Testis (tissue), 3 donors: ENCODE data around the gene RCHY1. TPM values are rescaled to one million over a fixed set of nuclear protein-coding genes. Genes with fewer than 3 reads are reported as not detected.

Experiments
- DNase-seq: peaks from one replicate; pipeline ENCODE4 v3.0.0-alpha.2; 2019
- H3K27ac ChIP-seq, 2 donors: fragments of 200-600 bp; sonication (generic); one replicate each; pipeline ENCODE4 v1.5.1; 2019
- H3K27me3 ChIP-seq: fragments of 200-600 bp; sonication (generic); one replicate; pipeline ENCODE4 v1.5.1; 2019
- H3K36me3 ChIP-seq: fragments of 200-600 bp; sonication (generic); one replicate; pipeline ENCODE4 v1.5.1; 2017; ENCODE audit warnings: low read depth; ENCODE audit errors: missing control alignments
- H3K4me1 ChIP-seq: fragments of 200-600 bp; sonication (generic); one replicate; pipeline ENCODE4 v1.5.1; 2019
- H3K4me3 ChIP-seq, 2 donors: fragments of 200-600 bp; sonication (generic); one replicate each; pipeline ENCODE4 v1.5.1; 2017 to 2019
- H3K9me3 ChIP-seq: fragments of 200-600 bp; sonication (generic); one replicate; pipeline ENCODE4 v1.5.1; 2017
- CTCF ChIP-seq, 3 experiments: fragments of 450-650 bp in 2 of 3; fragments of 200-600 bp in 1 of 3; sonication (generic) in 1 of 3; IDR thresholded peaks; one replicate each; pipeline ENCODE4 v1.5.1; 2016 to 2019; ENCODE audit warnings: antibody characterized with exemption in 3 of 3, mild to moderate bottlenecking in 2 of 3, moderate library complexity in 1 of 3
- POLR2A ChIP-seq: fragments of 450-650 bp; IDR thresholded peaks from one replicate; pipeline ENCODE4 v1.6.1; 2017; ENCODE audit warnings: antibody characterized with exemption, mild to moderate bottlenecking, moderate library complexity
- WGBS, 2 donors: methylation state at CpG; one replicate each; pipeline ENCODE4 v1.1.5; 2018; 5-methylcytosine and 5-hydroxymethylcytosine counted together
- intact Hi-C: fragments of 100-400 bp; cut with DNase I; formaldehyde crosslinking; loops from one replicate; pipeline ENCODE4 v1.15.1; 2023; ENCODE audit warnings: low total_unique reads
- polyA plus RNA-seq: library from polyadenylated mRNA; stranded (reverse); fragments of 350-450 nt; fragmentation: Illumina TruSeq; extraction: RNeasy Lipid Tissue Mini Kit (QIAGEN cat#74804); gene quantifications from one replicate; pipeline ENCODE4 v1.2.3, GENCODE V29; 2014; ENCODE audit warnings: low read depth, low replicate concordance; ENCODE audit not compliant: insufficient read depth
- total RNA-seq, 2 donors: library from RNA; depleted of rRNA; stranded (reverse); fragments of >200 nt; gene quantifications; one replicate each; pipeline ENCODE4 v1.2.3, GENCODE V29; 2016

The RCHY1 gene
- total and polyA plus RNA-seq, 3 donors from 2014 or later = 35.5 to 49.5 (median 44.5) TPM

- H3K36me3 ChIP-seq = no peaks in the 10 kb centered on the region
- 89 to 99% methylated on average over 2 of the region's 2 CpGs for WGBS, 2 donors
- TF ChIP-seq CTCF (IDR thresholded peaks at IDR 0.05) (no peak), POLR2A (no peak)
- H3K4me3 ChIP-seq = no peak overlapping the region
- H3K4me1 ChIP-seq = no peaks in the 10 kb centered on the region
- no peak for DNase-seq
- no peaks in the 10 kb centered on the region for H3K9me3 ChIP-seq
- intact Hi-C loops = no loop called here
- H3K27me3 ChIP-seq = no peaks in the 10 kb centered on the region
- no peak overlapping the region for H3K27ac ChIP-seq
Measured at GRCh38 chr4:75502671-75503070, 11.5 kb downstream of the RCHY1 start.

GRCh38 chr4:75499900-75500299 is 14.3 kb downstream of the RCHY1 start:
- no peak for DNase-seq
- no peaks in the 10 kb centered on the region for H3K9me3 ChIP-seq
- H3K36me3 ChIP-seq = no peaks in the 10 kb centered on the region
- no peak overlapping the region for H3K4me3 ChIP-seq
- intact Hi-C loops = no loop called here
- 86 to 90% methylated on average over 2 of the region's 2 CpGs for WGBS, 2 donors
- no peak for TF ChIP-seq CTCF (IDR thresholded peaks at IDR 0.05)
- TF ChIP-seq POLR2A = no peak
- no peaks in the 10 kb centered on the region for H3K4me1 ChIP-seq
- H3K27me3 ChIP-seq = no peaks in the 10 kb centered on the region
- no peak overlapping the region for H3K27ac ChIP-seq

GRCh38 chr4:75498041-75498440 is 16.2 kb downstream of the RCHY1 start:
- Histone ChIP-seq H3K4me3 (no peak overlapping the region), H3K9me3 (no peaks in the 10 kb centered on the region), H3K4me1 (no peaks in the 10 kb centered on the region), H3K27me3 (no peaks in the 10 kb centered on the region), H3K36me3 (no peaks in the 10 kb centered on the region), H3K27ac (no peak overlapping the region)
- DNase-seq = no peak
- intact Hi-C loops = no loop called here
- TF ChIP-seq POLR2A (no peak), CTCF (IDR thresholded peaks at IDR 0.05) (no peak)
- 89 to 92% methylated on average over 2 of the region's 2 CpGs for WGBS, 2 donors

- H3K4me3 ChIP-seq = no peak overlapping the region
- TF ChIP-seq CTCF (IDR thresholded peaks at IDR 0.05) = no peak
- TF ChIP-seq POLR2A = no peak
- H3K4me1 ChIP-seq = no peaks in the 10 kb centered on the region
- no peak overlapping the region for H3K27ac ChIP-seq
- no peak for DNase-seq
- H3K9me3 ChIP-seq = no peaks in the 10 kb centered on the region
- no peaks in the 10 kb centered on the region for H3K36me3 ChIP-seq
- intact Hi-C loops = no loop called here
- H3K27me3 ChIP-seq = no peaks in the 10 kb centered on the region
- WGBS, 2 donors = 79 to 80% methylated on average over 5 of the region's 5 CpGs
Measured at GRCh38 chr4:75497133-75497532, 17.1 kb downstream of the RCHY1 start.

GRCh38 chr4:75496406-75496805 is 17.8 kb downstream of the RCHY1 start:
- intact Hi-C loops = no loop called here
- no peak overlapping the region for H3K4me3 ChIP-seq
- no peaks in the 10 kb centered on the region for H3K4me1 ChIP-seq
- DNase-seq = no peak
- H3K36me3 ChIP-seq = no peaks in the 10 kb centered on the region
- H3K27me3 ChIP-seq = no peaks in the 10 kb centered on the region
- no peaks in the 10 kb centered on the region for H3K9me3 ChIP-seq
- no peak overlapping the region for H3K27ac ChIP-seq
- 92 to 98% methylated on average over 2 of the region's 2 CpGs for WGBS, 2 donors
- no peak for TF ChIP-seq CTCF (IDR thresholded peaks at IDR 0.05)
- TF ChIP-seq POLR2A = no peak
